Upper lobe of right lung (tissue), 1 donor: ENCODE data around the gene ESYT2. TPM values are rescaled to one million over a fixed set of nuclear protein-coding genes. Genes with fewer than 3 reads are reported as not detected.

ENCODE experiments used
- ATAC-seq: fragments of 200-7000 bp; cut with Tn5 transposase; one replicate; pipeline ENCODE4 v1.9.1; 2020; ENCODE audit warnings: mild to moderate bottlenecking, moderate library complexity
- DNase-seq: peaks from one replicate; pipeline ENCODE4 v3.0.0-alpha.2; 2020
- H3K27ac ChIP-seq: fragments of 200-600 bp; one replicate; pipeline ENCODE4 v1.8.0; 2022
- H3K27me3 ChIP-seq: fragments of 200-600 bp; one replicate; pipeline ENCODE4 v1.8.0; 2022; ENCODE audit warnings: mild to moderate bottlenecking
- H3K36me3 ChIP-seq: fragments of 200-600 bp; one replicate; pipeline ENCODE4 v1.8.0; 2022
- H3K4me1 ChIP-seq: fragments of 200-600 bp; one replicate; pipeline ENCODE4 v1.8.0; 2022
- H3K4me3 ChIP-seq: fragments of 200-600 bp; one replicate; pipeline ENCODE4 v1.8.0; 2022; ENCODE audit warnings: mild to moderate bottlenecking
- H3K9me3 ChIP-seq: fragments of 200-600 bp; one replicate; pipeline ENCODE4 v1.8.0; 2022
- CTCF ChIP-seq: fragments of 200-600 bp; IDR thresholded peaks from one replicate; pipeline ENCODE4 v1.8.0; 2022; ENCODE audit warnings: antibody characterized with exemption
- intact Hi-C: fragments of 100-400 bp; cut with DNase I; formaldehyde crosslinking; loops from one replicate; pipeline ENCODE4 v1.11.0; 2022
- total RNA-seq: library from RNA; stranded (reverse); fragmentation: NEBNext Ultra II Directional; extraction: Animal tissue kit (Norgen Biotek cat#: 25700); gene quantifications from one replicate; pipeline ENCODE4 v1.2.1, GENCODE V29; 2021
- donor health status: DM: no; HTN: yes; CAD: no; lungs with severe emphysema.

ESYT2 gene
- total RNA-seq, 1 donor from 2014 or later: 63.1 TPM

- Histone ChIP-seq H3K4me1 (no peaks in the 10 kb centered on the region), H3K4me3 (peak overlapping the region; percentile 60), H3K9me3 (no peaks in the 10 kb centered on the region), H3K27ac (peak overlapping the region; percentile 99), H3K36me3 (no peaks in the 10 kb centered on the region), H3K27me3 (no peaks in the 10 kb centered on the region)
- no peak for ATAC-seq
- DNase-seq: no peak
- TF ChIP-seq CTCF: no peak
- intact Hi-C loops: no loop called here
These were observed 958 bp upstream of the ESYT2 start for GRCh38 chr7:158830211-158830723.

- Histone ChIP-seq H3K4me3 (peak overlapping the region; percentile 94), H3K9me3 (no peaks in the 10 kb centered on the region), H3K27ac (peak overlapping the region; percentile 99), H3K27me3 (no peaks in the 10 kb centered on the region), H3K36me3 (no peaks in the 10 kb centered on the region), H3K4me1 (peaks cover 7% of the 10 kb centered on the region)
- intact Hi-C loops: no loop called here
- no peak for TF ChIP-seq CTCF
- ATAC-seq (peak; percentile 60), DNase-seq (peak; percentile 89)
These were observed 328 bp downstream of the ESYT2 start for GRCh38 chr7:158829021-158829341.

- intact Hi-C loops: no loop called here
- TF ChIP-seq CTCF: no peak
- no peaks in the 10 kb centered on the region for H3K27me3 ChIP-seq
- DNase-seq (peak; percentile 81), ATAC-seq (peak; percentile 32)
- peak overlapping the region; percentile 94 for H3K4me3 ChIP-seq
- H3K36me3 ChIP-seq: no peaks in the 10 kb centered on the region
- no peaks in the 10 kb centered on the region for H3K9me3 ChIP-seq
- H3K4me1 ChIP-seq: peaks cover 7% of the 10 kb centered on the region
- peak overlapping the region; percentile 99 for H3K27ac ChIP-seq
These were observed 932 bp downstream of the ESYT2 start for GRCh38 chr7:158828133-158829020.

GRCh38 chr7:158827411-158828132, 1.7 kb downstream of the ESYT2 start:
- H3K4me3 ChIP-seq: peak overlapping the region; percentile 94
- H3K36me3 ChIP-seq: no peaks in the 10 kb centered on the region
- DNase-seq: no peak
- H3K9me3 ChIP-seq: no peaks in the 10 kb centered on the region
- no peak for ATAC-seq
- H3K27me3 ChIP-seq: no peaks in the 10 kb centered on the region
- intact Hi-C loops: no loop called here
- H3K27ac ChIP-seq: peak overlapping the region; percentile 99
- peaks cover 7% of the 10 kb centered on the region for H3K4me1 ChIP-seq
- no peak for TF ChIP-seq CTCF

GRCh38 chr7:158825628-158826289, 3.5 kb downstream of the ESYT2 start:
- no peak for TF ChIP-seq CTCF

More at GRCh38 chr7:158825628-158826289, 3.5 kb downstream of the ESYT2 start:
- H3K4me3 ChIP-seq: no peak overlapping the region
- H3K27me3 ChIP-seq: no peaks in the 10 kb centered on the region
- H3K9me3 ChIP-seq: no peaks in the 10 kb centered on the region
- no peaks in the 10 kb centered on the region for H3K36me3 ChIP-seq
- intact Hi-C loops: no loop called here
- H3K27ac ChIP-seq: no peak overlapping the region
- peaks cover 16% of the 10 kb centered on the region for H3K4me1 ChIP-seq
- ATAC-seq: no peak
- DNase-seq: no peak
